ENCODE results near the gene OR4C13. TPM values are rescaled to one million over a fixed set of nuclear protein-coding genes. Genes with fewer than 3 reads are reported as not detected.

Gene OR4C13
- total RNA-seq, 3 donors from 2014 or later (not counting 1 experiment from before 2014, with no cell fraction given) = not detected

- Histone ChIP-seq H3K4me1 (ENCODE audit: control insufficient read depth, insufficient read depth, low read length) (no peaks in the 10 kb centered on the region), H3K9me3 (ENCODE audit: control insufficient read depth, insufficient read depth, low read length) (peaks cover 6% of the 10 kb centered on the region), H3K4me3 (ENCODE audit: low read length) (no peak overlapping the region), H3K27me3 (ENCODE audit: control insufficient read depth, insufficient read depth, low read length) (no peaks in the 10 kb centered on the region), H3K27ac (ENCODE audit: low read length) (no peak overlapping the region), H3K36me3 (ENCODE audit: control insufficient read depth, insufficient read depth, low read length) (no peaks in the 10 kb centered on the region)
- Mint-ChIP-seq H3K4me1 (no peaks in the 10 kb centered on the region), H3K9me3 (peaks cover 12 to 19% of the 10 kb centered on the region in 2 donors), H3K27ac (no peak overlapping the region), H3K36me3 (peaks cover 14% of the 10 kb centered on the region), H3K27me3 (ENCODE audit: low read depth in 2 of 2) (no peaks in the 10 kb centered on the region), H3K4me3 (no peak overlapping the region)
- intact Hi-C loops (cut with micrococcal nuclease) = no loop called here
- ATAC-seq = no peak
- peak in 1 of 2 donors; percentile 50 for DNase-seq
- no peak for TF ChIP-seq CTCF (IDR thresholded peaks at IDR 0.05)
- WGBS (ENCODE audit: insufficient coverage) = 53% methylated on average over 6 of the region's 6 CpGs
Measured at GRCh38 chr11:49995565-49995964, 43.4 kb downstream of the OR4C13 start.

Other genes starting within 250 kb of the OR4C13 start
- gene OR4C12, start 30.1 kb downstream of the OR4C13 start, total RNA-seq = not detected
- gene OR4C45, start 80.5 kb downstream of the OR4C13 start, total RNA-seq = not detected